Head of caudate nucleus (tissue), 42 donors: ENCODE results near the gene CTNNA3.
A peak's percentile ranks its signal among the peaks of the same experiment; 100 is the strongest.

ENCODE experiments used
- DNase-seq, 42 donors: peaks; one replicate each; pipeline versions ENCODE4 v3.0.0 to v3.0.0-alpha.2; 2020 to 2021; ENCODE audit warnings: mixed read lengths in 7 of 42
- intact Hi-C: fragments of 100-400 bp; cut with DNase I; formaldehyde crosslinking; loops from one replicate; pipeline ENCODE4 v1.15.0; 2022

The CTNNA3 gene

DNA sequence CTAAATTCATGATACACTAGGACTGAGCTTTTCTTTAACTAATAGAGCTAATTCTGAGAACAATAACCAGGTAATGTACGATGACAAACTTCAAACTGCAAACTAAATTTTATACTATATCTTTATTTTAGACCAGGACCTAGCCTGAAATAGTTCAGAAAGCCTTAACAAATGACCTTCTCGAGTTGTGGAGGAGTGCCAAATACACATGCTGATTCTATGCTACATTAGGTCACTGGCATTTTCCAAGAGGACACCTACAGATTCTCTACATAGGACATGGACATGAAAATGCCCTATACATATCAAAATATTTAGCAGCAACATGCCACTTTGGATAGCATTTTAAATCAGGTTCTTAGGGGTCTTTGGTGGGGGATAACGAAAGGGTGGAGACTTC is 814.2 kb downstream of the CTNNA3 start:
- intact Hi-C loops, result no loop called here
- no peak for DNase-seq

DNA sequence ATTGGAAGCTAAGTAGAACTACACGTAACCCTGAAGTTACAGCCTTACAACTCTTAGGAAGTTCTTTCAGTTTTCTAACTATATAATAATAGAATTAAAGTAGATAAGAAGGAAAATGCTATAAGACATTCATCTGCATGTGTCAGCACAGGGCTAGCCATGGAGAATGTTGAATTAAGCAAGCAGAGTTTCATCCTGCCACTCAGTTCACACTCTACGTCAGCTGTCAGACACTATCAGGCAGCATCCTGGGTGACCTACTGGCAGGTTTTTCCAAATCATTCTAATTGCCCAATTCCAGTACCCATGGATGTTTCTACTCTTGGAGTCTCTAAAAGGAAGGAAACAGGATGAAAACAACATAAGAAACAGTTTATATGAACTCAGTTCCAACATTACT is 815.2 kb downstream of the CTNNA3 start:
- intact Hi-C loops, result no loop called here
- no peak for DNase-seq

DNA sequence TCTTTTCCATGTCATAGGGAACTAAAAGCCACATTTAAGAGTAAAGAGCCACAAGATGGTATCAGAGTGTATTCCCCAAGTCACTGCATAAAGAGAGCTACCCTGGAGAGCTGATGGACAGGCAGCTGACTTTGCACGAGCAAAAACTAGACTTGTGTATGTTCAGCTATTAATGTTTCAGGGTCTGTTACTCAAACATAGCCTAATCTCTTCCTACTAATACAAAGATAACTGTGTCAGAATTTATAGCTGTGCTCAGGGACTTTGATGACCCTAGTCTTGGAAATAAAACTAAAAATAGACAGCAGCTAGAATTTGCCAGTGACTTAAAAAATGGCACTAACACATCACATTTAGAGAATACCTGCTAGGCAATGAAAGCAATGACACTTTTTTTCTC is 815.7 kb downstream of the CTNNA3 start:
- intact Hi-C loops, result no loop called here
- no peak for DNase-seq

DNA sequence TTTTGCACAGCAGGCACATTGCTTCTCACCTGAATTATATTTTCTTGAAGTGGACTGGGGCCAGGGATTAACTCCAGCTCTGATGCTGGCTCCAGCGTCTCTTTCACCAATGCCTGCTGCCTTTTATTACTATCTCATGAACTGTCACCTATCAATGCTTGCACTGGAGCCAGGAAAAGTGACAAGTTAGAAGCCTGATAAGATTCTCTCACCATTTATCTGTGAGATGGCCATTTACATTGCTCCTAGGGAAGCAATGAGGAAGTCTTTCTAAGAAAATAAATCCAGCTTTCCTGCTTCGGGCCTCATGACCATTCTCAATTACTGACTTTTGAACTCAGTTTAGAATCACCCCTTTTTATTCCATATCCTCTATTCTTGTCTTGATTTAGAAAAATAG is 818.6 kb downstream of the CTNNA3 start:
- intact Hi-C loops, result no loop called here
- DNase-seq, result no peak

DNA sequence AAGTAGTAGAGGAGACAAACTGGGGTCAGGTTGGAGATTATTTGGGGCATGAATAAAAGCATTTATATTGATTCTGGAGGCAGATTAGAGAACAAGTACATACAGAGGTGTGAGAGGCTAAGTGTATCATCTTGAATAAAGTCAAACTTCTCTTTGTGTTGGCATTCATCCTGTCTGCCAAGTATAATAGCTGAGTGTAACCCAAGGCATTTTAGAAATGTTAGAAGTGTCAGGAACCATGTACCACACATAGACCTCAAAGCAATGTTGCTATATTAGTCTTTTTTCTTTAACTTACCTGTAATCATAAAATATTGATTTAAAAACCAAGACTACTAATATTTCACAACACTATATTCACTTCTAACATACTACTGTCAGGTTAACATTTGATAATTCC is 826.4 kb downstream of the CTNNA3 start:
- no peak for DNase-seq
- intact Hi-C loops, result no loop called here

DNA sequence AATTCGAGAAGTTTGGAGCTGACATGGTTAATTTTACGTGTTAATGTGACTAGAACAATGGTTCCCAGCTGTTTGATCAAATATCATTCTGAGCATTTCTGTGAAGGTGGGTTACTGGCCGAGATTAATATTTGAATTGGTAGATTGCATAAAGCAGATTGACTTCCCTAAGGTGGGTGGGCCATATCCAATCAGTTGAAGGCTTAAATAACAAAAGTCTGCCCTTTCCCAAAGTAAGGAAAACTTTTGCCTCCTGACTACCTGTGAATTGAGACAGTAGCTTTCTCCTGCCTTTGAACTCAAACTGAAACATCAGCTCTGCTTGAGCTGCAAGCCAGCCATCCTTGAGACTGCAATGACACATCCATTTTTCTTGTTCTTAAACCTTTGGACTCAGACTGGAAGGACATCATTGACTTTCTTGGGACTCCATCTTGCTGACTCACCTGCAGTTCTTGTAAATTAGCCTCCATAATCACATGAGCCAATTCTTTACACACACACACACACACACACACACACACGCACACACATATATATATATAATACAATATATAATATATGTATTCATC is 833.2 kb downstream of the CTNNA3 start:
- no peak for DNase-seq
- intact Hi-C loops, result no loop called here

DNA sequence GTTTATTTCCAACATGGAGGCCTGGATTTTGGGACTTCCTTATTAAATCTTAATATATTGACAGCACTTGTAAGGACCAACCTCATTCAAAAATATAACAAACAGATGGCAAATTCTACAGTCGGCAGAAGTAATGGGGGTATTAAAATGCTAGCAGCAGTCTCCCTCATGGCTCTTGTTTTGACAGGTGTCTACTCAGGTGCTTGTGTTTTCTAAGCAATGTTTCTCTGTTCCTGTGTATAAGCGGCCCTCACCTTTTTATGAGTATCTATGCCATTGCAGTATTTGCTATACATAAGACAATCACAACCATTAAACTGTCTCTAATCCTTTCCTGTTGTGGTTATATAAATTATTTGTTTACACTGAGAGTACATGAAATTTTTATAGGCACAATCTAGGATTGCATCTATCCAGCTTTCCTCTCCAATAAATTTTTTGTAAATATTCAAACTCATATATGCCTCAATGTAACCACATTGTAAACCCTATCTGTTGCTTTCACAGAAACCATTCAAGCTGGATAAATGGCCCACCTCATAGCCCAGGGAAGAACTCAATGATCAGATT is 835.5 kb downstream of the CTNNA3 start:
- no peak for DNase-seq
- intact Hi-C loops, result no loop called here

DNA sequence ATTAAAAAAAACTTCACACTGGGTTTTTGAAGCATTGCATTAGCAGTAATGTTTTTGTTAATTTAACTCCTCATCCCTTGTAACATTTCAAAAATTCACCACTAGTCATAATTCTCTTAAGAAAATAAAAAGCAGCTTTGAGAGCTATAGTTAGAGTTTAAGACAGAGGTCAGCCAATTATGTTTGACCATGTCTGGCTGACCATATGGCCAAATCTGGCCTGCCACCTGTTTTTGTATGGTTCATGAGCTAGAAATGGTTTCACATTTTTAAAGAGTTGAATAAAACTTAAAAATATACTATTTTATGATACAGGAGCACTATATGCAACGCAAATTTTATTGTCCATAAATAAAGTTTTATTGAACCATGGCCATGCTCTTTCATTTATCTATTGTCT is 843.2 kb downstream of the CTNNA3 start:
- intact Hi-C loops, result no loop called here
- DNase-seq, result no peak

DNA sequence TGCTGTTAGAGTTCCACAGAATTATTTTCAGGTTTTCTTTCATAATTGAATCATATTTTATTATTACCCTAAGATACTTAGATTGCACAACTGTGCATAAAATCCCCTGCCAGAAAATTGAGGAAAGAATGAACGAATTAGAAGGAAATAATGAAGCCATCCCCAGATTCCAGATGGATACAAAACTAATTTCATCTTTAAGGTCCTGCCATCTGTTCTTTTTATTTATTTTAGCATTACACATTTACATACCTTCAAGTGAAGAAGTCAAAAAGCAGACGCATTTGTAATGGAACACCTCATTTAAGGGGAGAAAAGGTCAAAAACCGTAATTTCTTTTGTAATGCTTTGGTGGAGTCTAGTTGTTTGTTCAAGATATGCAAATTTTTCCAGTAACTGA is 847.1 kb downstream of the CTNNA3 start:
- intact Hi-C loops, result no loop called here
- no peak for DNase-seq

DNA sequence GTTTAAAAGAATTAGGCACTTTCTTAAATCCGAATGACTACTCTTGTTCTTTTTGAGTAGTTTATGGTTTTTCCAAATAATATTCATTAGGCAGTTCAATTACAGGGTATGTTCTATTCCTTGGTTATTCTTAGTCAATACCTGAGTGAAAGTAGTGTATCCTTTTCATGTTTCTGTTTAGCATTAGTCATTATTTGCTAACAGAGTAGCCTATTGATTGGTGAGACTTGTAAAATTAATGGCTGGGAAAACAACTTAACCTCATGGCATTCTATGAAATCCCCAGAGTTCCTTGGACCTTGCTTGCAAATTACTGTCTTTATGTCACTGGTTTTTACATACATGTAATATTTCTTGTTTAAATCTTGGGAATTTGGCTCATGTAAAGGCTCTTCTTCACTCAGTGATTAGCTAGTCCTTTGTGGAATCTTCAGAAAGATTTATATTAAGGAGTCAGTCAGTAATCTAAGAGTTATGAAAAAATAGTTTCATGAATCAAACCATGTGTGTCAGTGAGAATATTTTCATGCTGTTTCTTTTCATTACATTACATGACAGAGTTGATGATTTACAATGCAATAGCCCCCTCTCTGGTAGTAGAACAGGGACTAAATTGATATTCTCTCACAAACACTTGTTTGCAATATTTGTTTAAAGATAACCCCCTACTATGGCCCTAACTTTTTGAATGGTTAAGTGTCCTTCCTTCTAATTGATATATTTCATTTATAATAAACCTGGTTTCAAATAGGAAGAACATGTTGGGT is 851.6 kb downstream of the CTNNA3 start:
- intact Hi-C loops, result no loop called here
- no peak for DNase-seq

DNA sequence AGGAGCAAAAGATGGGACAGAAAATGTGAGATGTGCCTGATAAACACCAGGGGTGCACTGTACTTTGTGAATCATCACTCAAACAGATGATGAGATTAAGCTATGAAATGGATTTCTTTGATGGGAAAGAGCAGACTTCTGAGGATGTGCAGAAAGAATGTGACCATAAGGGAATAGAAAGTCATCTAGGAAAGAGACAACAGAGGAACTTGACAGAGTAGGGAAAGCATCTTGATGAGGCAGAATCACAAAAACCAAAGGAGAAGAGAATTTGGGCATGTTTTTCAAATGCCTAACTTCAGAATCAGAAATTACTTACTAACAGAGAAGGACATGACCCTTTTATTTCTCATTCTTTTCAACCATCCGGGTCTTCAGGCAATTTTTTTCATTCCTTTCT is 852.6 kb downstream of the CTNNA3 start:
- intact Hi-C loops, result no loop called here
- no peak for DNase-seq

DNA sequence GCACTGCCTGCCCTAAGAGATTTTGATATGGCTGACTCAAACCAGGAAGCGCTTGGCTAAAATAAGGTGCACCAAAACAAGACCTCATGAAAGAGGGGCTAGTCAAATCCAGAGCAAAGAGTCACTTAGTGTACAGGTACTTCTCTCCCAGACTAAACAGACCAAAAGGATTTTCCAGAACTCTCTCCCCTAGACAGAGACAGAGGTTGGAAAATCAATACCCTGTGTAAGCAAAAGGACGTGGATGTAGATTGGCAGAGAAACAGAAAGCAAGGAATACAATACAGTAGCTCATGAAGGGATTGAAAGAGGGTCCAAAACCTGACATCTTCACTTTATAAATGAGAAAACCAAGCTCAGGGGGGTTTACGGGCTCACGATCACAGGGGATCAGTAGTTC is 853.1 kb downstream of the CTNNA3 start:
- intact Hi-C loops, result no loop called here

DNA sequence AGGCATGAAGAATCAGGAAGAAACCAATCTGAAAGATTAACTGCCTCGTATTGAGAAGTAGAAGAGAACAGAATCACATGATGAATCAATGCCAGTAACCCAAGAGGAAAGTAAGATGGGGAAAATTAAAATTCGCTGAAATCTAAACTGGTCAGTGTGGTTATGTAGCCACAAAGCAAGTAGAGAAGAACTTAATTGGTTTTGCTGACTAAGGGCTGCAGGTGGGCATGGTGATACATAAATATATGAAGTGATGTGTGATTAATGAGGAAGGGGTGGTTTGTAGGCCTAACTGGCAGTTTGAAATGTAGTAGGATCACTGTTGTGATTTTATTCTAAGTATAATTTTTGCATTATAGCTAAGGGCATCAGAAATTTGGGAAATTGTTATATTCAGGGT is 853.6 kb downstream of the CTNNA3 start:
- intact Hi-C loops, result no loop called here
- no peak for DNase-seq

More for the DNA sequence above, 853.1 kb downstream of the CTNNA3 start:
- DNase-seq, result no peak

DNA sequence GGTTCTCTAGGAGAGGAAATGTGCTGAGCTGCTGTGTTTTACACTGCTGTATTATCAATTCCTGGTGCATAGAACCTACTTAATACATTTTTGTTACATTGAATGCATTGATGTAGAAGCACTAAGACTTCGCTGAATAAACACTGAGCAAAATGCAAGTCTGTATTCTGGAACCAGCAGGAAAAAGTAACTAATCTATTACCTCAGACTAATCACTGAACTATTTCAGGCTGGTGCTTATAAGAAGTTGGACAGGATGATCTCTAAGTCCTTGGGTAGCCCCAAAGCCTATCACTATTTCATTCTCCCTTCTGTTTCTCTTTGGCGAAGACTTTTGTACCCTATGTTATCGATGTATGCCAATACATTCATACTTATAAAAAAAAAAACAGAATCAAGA is 857.3 kb downstream of the CTNNA3 start:
- intact Hi-C loops, result no loop called here

DNA sequence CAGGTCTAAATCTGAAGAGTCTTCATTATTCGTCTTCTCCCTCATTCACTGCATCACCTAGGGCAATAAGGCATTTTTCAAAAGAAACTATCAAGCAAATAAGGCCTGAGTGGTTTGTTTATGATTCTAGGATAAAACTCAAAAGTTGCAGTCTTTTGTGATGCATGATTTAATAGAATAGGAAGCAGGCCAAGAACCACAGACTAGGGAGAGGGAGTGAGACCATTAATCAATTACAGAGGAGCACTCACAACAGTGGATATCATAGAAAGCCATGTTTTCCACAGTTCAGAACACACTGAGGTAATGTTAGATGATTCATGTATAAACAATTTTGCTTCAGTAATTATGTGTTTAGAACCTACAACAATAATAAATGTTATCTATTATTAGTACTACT is 858.0 kb downstream of the CTNNA3 start:
- DNase-seq, result no peak
- intact Hi-C loops, result no loop called here

More for the DNA sequence above, 857.3 kb downstream of the CTNNA3 start:
- no peak for DNase-seq

DNA sequence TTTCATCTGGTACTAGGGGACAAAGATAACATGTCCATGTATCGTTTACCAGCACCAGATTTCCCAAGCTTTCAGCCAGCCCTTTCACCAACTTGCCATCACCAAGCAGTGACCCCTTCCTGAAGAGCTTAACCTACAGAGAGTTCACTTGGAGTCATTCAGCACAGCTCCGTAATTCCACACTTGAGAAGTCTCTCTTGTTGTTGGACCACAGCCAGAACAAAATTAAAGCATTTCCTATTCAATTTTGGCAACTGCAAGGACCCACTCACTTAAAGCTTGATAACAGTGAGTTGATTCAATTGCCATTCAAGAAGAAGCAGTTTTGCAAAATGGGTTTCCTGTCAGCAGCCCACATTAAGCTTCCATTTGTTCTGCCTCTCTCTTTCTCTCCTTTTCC is 858.7 kb downstream of the CTNNA3 start:
- DNase-seq, result no peak
- intact Hi-C loops, result no loop called here

DNA sequence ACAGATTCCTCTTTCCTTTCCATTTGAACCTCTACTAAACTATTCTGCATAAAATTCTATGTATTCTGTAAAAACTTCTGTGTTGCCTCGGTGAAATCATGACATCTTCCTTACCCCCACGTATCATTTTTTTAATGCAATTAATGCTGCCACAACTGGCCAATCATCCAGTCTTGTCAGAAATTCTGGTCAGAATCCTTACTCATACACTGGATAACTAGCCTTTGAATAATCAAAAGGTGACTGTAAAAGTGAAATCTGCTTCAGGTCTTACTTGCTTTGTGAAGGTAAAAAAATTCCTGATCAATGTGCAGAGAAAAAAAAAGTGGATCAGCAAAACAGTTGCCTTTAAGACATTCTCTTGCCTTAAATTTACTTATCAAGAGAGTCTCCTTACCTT is 859.2 kb downstream of the CTNNA3 start:
- DNase-seq, result no peak
- intact Hi-C loops, result no loop called here

DNA sequence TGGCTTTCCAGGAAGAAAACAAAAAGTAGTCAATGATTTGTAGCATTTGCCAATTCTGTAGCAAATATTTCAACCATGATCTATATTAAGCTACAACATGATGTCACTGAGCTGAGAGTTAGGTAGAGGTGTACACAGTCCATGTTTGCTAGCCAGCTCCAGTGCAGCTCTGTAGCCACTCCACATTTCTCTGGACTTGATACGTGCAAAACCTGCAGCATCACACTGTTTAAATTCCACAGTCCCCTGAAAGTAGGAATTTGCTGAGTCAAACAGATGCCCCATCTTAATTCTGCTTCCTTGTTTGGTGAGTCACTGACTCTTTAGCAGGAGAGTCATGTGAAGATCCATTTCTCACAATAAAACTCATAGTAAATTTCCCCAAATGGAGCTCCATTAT is 859.9 kb downstream of the CTNNA3 start:
- no peak for DNase-seq
- intact Hi-C loops, result no loop called here

DNA sequence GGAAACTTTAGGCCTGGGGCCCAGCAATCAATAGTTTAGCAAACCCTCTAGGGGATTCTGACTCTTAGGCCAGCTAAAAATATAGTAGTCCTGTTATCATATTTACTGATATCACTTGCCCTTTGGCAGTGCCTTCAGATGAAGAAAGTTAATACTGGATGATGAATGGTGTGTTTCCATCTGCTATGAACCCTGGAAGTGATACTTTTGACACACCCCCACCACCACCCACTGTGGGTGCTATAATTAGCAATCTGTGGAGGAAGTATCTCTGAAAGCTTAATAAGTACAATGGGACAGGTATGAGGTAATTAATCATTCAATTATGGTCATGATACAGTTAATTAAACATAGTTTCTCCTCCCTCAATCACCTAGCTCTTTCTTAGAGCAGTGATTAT is 860.6 kb downstream of the CTNNA3 start:
- intact Hi-C loops, result no loop called here
- peak in 6 of 42 donors; percentile 7 to 44 (median 18) for DNase-seq

DNA sequence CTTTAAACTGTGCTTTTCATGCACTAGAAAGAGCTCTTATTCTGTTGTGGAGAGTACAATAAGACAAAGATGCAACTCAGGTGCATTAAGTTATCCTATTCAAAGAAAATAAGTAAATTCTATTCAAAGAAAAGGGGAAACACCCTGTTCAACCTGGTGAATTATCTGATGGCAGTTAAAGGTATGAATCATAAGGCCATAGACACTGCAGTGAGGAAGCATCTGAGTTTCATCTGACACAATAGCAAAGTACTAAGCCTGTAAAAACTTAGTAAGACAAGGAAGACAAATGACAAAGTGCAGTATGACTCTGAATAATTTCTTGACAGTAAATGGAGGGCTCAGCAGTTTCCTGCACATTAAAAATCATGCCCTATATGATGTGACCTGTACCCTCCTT is 861.2 kb downstream of the CTNNA3 start:
- intact Hi-C loops, result no loop called here
- no peak for DNase-seq

DNA sequence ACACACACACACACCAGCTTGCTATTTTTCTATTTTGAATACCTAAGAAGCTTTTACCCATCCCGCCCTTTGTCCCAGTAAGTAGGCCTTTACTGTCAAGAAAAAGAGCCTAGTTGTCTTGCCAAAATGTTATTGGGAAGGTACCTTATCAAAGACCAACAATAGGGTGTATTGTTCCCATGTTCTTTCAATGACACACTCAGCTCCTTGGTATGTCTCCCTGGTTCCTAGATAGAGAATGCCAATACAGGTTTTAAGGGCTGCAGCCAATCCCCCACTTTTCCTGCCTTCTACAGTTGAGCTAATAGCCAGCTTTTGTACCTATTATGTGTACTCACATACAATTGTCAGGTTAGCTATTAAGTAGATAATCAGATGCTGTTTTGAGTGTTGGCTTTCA is 862.1 kb downstream of the CTNNA3 start:
- DNase-seq, result no peak
- intact Hi-C loops, result no loop called here
